ENCODE measurements around the gene ZNF331.

ZNF331 gene

GRCh38 chr19:53608381-53608780 lies 70.4 kb downstream of the ZNF331 start:
- DNase-seq (ENCODE audit: low read depth in 1 of 2, low spot score in 1 of 2): no peak

GRCh38 chr19:53612762-53613526 lies 75.0 kb downstream of the ZNF331 start:
- no peak overlapping the region for H3K27ac ChIP-seq (replicated peaks)
- TF ChIP-seq POLR2AphosphoS5 (IDR thresholded peaks at IDR 0.05; ENCODE audit: low read depth): no peak
- no peak overlapping the region for H3K4me3 ChIP-seq (replicated peaks; ENCODE audit: insufficient read depth, low read length)
- no peak for DNase-seq (ENCODE audit: low read depth in 1 of 2, low spot score in 1 of 2)
- no peaks in the 10 kb centered on the region for H3K27me3 ChIP-seq (ENCODE audit: insufficient read depth, poor library complexity, severe bottlenecking)

More at GRCh38 chr19:53608381-53608780, 70.4 kb downstream of the ZNF331 start:
- Histone ChIP-seq H3K27me3 (ENCODE audit: insufficient read depth, poor library complexity, severe bottlenecking) (no peaks in the 10 kb centered on the region), H3K4me3 (replicated peaks; ENCODE audit: insufficient read depth, low read length) (no peak overlapping the region), H3K27ac (replicated peaks) (no peak overlapping the region)
- no peak for TF ChIP-seq POLR2AphosphoS5 (IDR thresholded peaks at IDR 0.05; ENCODE audit: low read depth)
- TF ChIP-seq, protein P1, sequence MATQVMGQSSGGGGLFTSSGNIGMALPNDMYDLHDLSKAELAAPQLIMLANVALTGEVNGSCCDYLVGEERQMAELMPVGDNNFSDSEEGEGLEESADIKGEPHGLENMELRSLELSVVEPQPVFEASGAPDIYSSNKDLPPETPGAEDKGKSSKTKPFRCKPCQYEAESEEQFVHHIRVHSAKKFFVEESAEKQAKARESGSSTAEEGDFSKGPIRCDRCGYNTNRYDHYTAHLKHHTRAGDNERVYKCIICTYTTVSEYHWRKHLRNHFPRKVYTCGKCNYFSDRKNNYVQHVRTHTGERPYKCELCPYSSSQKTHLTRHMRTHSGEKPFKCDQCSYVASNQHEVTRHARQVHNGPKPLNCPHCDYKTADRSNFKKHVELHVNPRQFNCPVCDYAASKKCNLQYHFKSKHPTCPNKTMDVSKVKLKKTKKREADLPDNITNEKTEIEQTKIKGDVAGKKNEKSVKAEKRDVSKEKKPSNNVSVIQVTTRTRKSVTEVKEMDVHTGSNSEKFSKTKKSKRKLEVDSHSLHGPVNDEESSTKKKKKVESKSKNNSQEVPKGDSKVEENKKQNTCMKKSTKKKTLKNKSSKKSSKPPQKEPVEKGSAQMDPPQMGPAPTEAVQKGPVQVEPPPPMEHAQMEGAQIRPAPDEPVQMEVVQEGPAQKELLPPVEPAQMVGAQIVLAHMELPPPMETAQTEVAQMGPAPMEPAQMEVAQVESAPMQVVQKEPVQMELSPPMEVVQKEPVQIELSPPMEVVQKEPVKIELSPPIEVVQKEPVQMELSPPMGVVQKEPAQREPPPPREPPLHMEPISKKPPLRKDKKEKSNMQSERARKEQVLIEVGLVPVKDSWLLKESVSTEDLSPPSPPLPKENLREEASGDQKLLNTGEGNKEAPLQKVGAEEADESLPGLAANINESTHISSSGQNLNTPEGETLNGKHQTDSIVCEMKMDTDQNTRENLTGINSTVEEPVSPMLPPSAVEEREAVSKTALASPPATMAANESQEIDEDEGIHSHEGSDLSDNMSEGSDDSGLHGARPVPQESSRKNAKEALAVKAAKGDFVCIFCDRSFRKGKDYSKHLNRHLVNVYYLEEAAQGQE (IDR thresholded peaks at IDR 0.05; ENCODE audit: insufficient replicate concordance, low read depth): no peak
- no peak for TF ChIP-seq SPI1 (IDR thresholded peaks at IDR 0.05; ENCODE audit: borderline replicate concordance, low read depth)
- TF ChIP-seq CTCF (IDR thresholded peaks at IDR 0.05; ENCODE audit: insufficient read depth, low read length): no peak
- TF ChIP-seq GABPA (IDR thresholded peaks at IDR 0.05; ENCODE audit: low read depth): no peak

GRCh38 chr19:53621885-53622740 lies 84.2 kb downstream of the ZNF331 start:
- no peak for DNase-seq (ENCODE audit: low read depth in 1 of 2, low spot score in 1 of 2)
- Histone ChIP-seq H3K4me3 (replicated peaks; ENCODE audit: insufficient read depth, low read length) (no peak overlapping the region), H3K27me3 (ENCODE audit: insufficient read depth, poor library complexity, severe bottlenecking) (no peaks in the 10 kb centered on the region), H3K27ac (replicated peaks) (no peak overlapping the region)
- TF ChIP-seq GABPA (IDR thresholded peaks at IDR 0.05; ENCODE audit: low read depth) (no peak), POLR2AphosphoS5 (IDR thresholded peaks at IDR 0.05; ENCODE audit: low read depth) (no peak), CTCF (IDR thresholded peaks at IDR 0.05; ENCODE audit: insufficient read depth, low read length) (no peak), SPI1 (IDR thresholded peaks at IDR 0.05; ENCODE audit: borderline replicate concordance, low read depth) (no peak)
- TF ChIP-seq, protein P1 (IDR thresholded peaks at IDR 0.05; ENCODE audit: insufficient replicate concordance, low read depth): no peak

Measured in HL-60 (cell line).